Measurements from ENCODE around the gene LIN54.
"Not testable (repeated sequence)": the region's sequence is repeated elsewhere in the genome, so short reads cannot be mapped to it uniquely, and the experiment has no call there.

GRCh38 chr4:83048781-83049180 is 38.2 kb upstream of the LIN54 start:
- not testable (repeated sequence) for TF ChIP-seq E2F1 (CRISPR knock-in tag; IDR thresholded peaks at IDR 0.05); TARDBP (IDR thresholded peaks at IDR 0.05); EGR1 (conservative IDR thresholded peaks at IDR 0.05); JUND (IDR thresholded peaks at IDR 0.05; ENCODE audit: borderline replicate concordance, low read depth, low read length); JUND (tag; IDR thresholded peaks at IDR 0.05; ENCODE audit: borderline replicate concordance, low read depth, low read length); SLC30A9 (CRISPR knock-in tag; IDR thresholded peaks at IDR 0.05); POLR2B (IDR thresholded peaks at IDR 0.05; ENCODE audit: low read depth, partially characterized antibody)
